ENCODE results near the gene SNED1.

DNA sequence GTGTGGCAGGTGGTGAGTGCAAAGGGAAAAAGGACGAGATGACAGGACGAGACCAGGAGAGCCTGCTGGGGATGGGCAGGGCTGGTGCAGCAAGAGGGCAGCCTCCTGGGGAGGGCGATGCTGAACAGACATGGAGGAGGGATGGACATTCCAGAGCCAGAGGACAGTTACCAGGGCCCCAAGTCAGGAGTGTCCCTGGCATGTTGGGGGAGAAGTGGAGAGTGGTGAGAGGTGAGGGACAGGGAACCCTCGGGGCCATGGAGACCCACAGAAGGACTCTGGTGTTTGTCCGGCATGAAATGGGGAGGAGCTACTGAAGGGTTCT, 84.6 kb downstream of the SNED1 start:
- TF ChIP-seq CTCF (IDR thresholded peaks at IDR 0.05; ENCODE audit: insufficient read depth, low read length) (no peak), POLR2AphosphoS5 (IDR thresholded peaks at IDR 0.05; ENCODE audit: low read depth) (no peak)
